Articular chondrocyte of knee joint (primary cell): ENCODE measurements around the gene PDGFRA. TPM values are rescaled to one million over a fixed set of nuclear protein-coding genes. Genes with fewer than 3 reads are reported as not detected.

Source experiments
- total RNA-seq: library from RNA; depleted of rRNA; stranded (reverse); fragments of >200 nt; gene quantifications from 2 replicates; pipeline ENCODE4 v1.2.3, GENCODE V29; 2012

PDGFRA gene
- 826 and 895 TPM in 2 replicates for total RNA-seq

GRCh38 chr4:54228961-54229501, at the start of gene PDGFRA:
Gene PDGFRA, plus strand, starts transcription at chr4:54229293. Its CDS starts 29,476 bp downstream, at chr4:54258769.

Other genes with a start within 250 kb of the PDGFRA start
- 57.0 and 76.9 TPM in 2 replicates for gene CHIC2, start 164.7 kb upstream of the PDGFRA start, total RNA-seq
- 0.43 TPM in 1 of 2 replicates, not detected in the other for gene GSX2, start 129.1 kb upstream of the PDGFRA start, total RNA-seq